A549 treated with AZD9567 at 1 μM for 4 hours (cell line): ENCODE results near the gene SCRG1. TPM values are rescaled to one million over a fixed set of nuclear protein-coding genes. Genes with fewer than 3 reads are reported as not detected.

Experiments used
- total RNA-seq: library from RNA; stranded (reverse); fragments of 200-300 nt; extraction: Qiagen RNA extraction; gene quantifications from 5 replicates; pipeline ENCODE4 v1.2.3, GENCODE V29; 2022; ENCODE audit not compliant: insufficient read depth

Gene SCRG1
- not detected in 5 replicates for total RNA-seq

DNA sequence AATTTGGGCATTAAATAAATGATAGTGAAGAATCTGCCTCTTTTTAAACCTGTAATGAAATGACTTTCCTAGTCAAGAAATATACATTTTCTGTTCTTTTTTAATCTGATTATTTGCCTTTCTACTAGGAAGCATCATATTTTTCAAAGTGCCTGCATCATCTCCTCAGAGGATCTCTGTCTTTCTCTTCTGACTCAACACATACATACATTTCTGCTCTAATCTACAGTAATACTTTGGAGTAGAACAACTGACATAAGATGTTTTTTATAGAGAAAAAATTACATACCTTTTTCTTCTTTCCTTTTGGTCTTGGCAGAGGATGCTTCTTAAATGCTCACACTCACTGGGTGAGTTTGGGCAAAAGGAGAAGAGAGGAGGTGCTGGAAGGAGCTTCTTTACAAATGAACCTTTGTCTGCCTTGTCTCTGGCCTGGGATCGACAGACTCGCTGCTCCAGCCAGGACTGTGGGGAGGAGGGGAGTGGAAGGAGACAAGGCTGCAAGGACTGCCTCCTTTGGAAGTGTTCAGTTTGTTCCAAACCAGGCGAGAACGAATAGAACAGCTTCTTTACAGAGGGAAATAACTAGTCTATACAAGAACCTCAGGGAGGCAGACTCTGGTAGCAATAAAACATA is at the start of gene SCRG1:
Gene SCRG1 (minus strand): TSS at position 338 of the 637 bp plus-strand sequence. CDS start 7,702 bp downstream, outside the sequence.

GRCh38 chr4:173370477-173371291 is 28.2 kb downstream of the SCRG1 start, which contains the start of gene SAP30:
SAP30 (plus strand) TSS chr4:173370954; CDS start chr4:173371183, 229 bp downstream.

Other genes starting within 250 kb of the SCRG1 start
- 20.4 to 42.6 TPM (median 24.9 TPM) in 5 replicates for gene GALNT7, start 230.3 kb downstream of the SCRG1 start, total RNA-seq
- 98.8 to 150 TPM (median 129 TPM) in 5 replicates for gene HMGB2, start 64.8 kb downstream of the SCRG1 start, total RNA-seq
- gene SAP30, start 28.2 kb downstream of the SCRG1 start, total RNA-seq, result 15.9 to 23.4 TPM (median 22.2 TPM) in 5 replicates
- gene HAND2, start 131.1 kb upstream of the SCRG1 start, total RNA-seq, result 0.29 to 0.42 TPM (median 0.39 TPM) in 4 of 5 replicates, not detected in the other